H9 (cell line): ENCODE data around the gene NKAPL. TPM values are rescaled to one million over a fixed set of nuclear protein-coding genes. Genes with fewer than 3 reads are reported as not detected.

Source experiments
- DNase-seq: peaks from one replicate; pipeline ENCODE4 v3.0.0-alpha.2; 2017
- H2AFZ ChIP-seq: one replicate; pipeline ENCODE4 v1.6.1; 2013; ENCODE audit warnings: mild to moderate bottlenecking, low read length, control low read depth, moderate library complexity
- H2AK5ac ChIP-seq: 2 replicates; pipeline ENCODE4 v1.6.1; 2013; ENCODE audit warnings: low read length, control low read depth, mixed read lengths; ENCODE audit not compliant: insufficient read length
- H2BK120ac ChIP-seq: one replicate; pipeline ENCODE4 v1.6.1; 2013; ENCODE audit warnings: low read depth, mild to moderate bottlenecking, low read length, control low read depth, inconsistent platforms; ENCODE audit not compliant: poor library complexity, severe bottlenecking
- H2BK12ac ChIP-seq: 2 replicates; pipeline ENCODE4 v1.6.1; 2013; ENCODE audit warnings: low read length, control low read depth, mixed read lengths, low read depth; ENCODE audit not compliant: insufficient read length
- H2BK15ac ChIP-seq: 2 replicates; pipeline ENCODE4 v1.6.1; 2013; ENCODE audit warnings: low read depth, low read length, control low read depth
- H2BK20ac ChIP-seq: one replicate; pipeline ENCODE4 v1.6.1; 2013; ENCODE audit warnings: low read depth, mild to moderate bottlenecking, low read length, control low read depth, inconsistent platforms; ENCODE audit not compliant: poor library complexity, severe bottlenecking
- H2BK5ac ChIP-seq: 2 replicates; pipeline ENCODE4 v1.6.1; 2013; ENCODE audit warnings: low read length, control low read depth, mixed read lengths; ENCODE audit not compliant: insufficient read length
- H3K14ac ChIP-seq: 2 replicates; pipeline ENCODE4 v1.6.1; 2013; ENCODE audit warnings: low read length, control low read depth; ENCODE audit not compliant: insufficient read depth
- H3K18ac ChIP-seq: 2 replicates; pipeline ENCODE4 v1.6.1; 2013; ENCODE audit warnings: low read depth, mild to moderate bottlenecking, mixed read lengths, low read length, control low read depth; ENCODE audit not compliant: insufficient read length
- H3K23ac ChIP-seq: 2 replicates; pipeline ENCODE4 v1.6.1; 2013; ENCODE audit warnings: low read length, control low read depth, mixed read lengths, low read depth; ENCODE audit not compliant: insufficient read length
- H3K23me2 ChIP-seq: 2 replicates; pipeline ENCODE4 v1.6.1; 2013; ENCODE audit warnings: low read depth, mild to moderate bottlenecking, mixed read lengths, low read length, control low read depth; ENCODE audit not compliant: insufficient read length, poor library complexity, severe bottlenecking
- H3K27ac ChIP-seq: 2 replicates; pipeline ENCODE4 v1.5.1; 2013; ENCODE audit warnings: low read length, control low read depth, mixed read lengths, low read depth; ENCODE audit not compliant: insufficient read length
- H3K27me3 ChIP-seq: 2 replicates; pipeline ENCODE4 v1.6.1; 2013; ENCODE audit warnings: low read length, control low read depth, inconsistent platforms; ENCODE audit not compliant: insufficient read depth
- H3K4ac ChIP-seq: 2 replicates; pipeline ENCODE4 v1.6.1; 2013; ENCODE audit warnings: low read depth, mild to moderate bottlenecking, control low read depth, inconsistent platforms, low read length, moderate library complexity
- H3K4me1 ChIP-seq: 2 replicates; pipeline ENCODE4 v1.6.1; 2013; ENCODE audit warnings: low read length, control low read depth, inconsistent platforms; ENCODE audit not compliant: insufficient read depth
- H3K4me2 ChIP-seq: 2 replicates; pipeline ENCODE4 v1.6.1; 2013; ENCODE audit warnings: low read length, control low read depth, mixed read lengths; ENCODE audit not compliant: insufficient read length, insufficient read depth
- H3K56ac ChIP-seq: 2 replicates; pipeline ENCODE4 v1.6.1; 2013; ENCODE audit warnings: low read depth, mild to moderate bottlenecking, mixed read lengths, low read length, control low read depth; ENCODE audit not compliant: insufficient read length
- H3K79me1 ChIP-seq: 2 replicates; pipeline ENCODE4 v1.6.1; 2013; ENCODE audit warnings: low read depth, mild to moderate bottlenecking, moderate library complexity, low read length, control low read depth, inconsistent platforms; ENCODE audit not compliant: insufficient read depth, poor library complexity, severe bottlenecking
- H3K79me2 ChIP-seq: 2 replicates; pipeline ENCODE4 v1.6.1; 2013; ENCODE audit warnings: low read length, control low read depth, inconsistent platforms; ENCODE audit not compliant: insufficient read depth
- H3K9ac ChIP-seq: 2 replicates; pipeline ENCODE4 v1.6.1; 2013; ENCODE audit warnings: low read length, control low read depth, mixed read lengths; ENCODE audit not compliant: insufficient read length; ENCODE audit errors: extremely low read depth
- H3K9me3 ChIP-seq: one replicate; pipeline ENCODE4 v1.6.1; 2013; ENCODE audit warnings: low read depth, low read length, inconsistent platforms; ENCODE audit not compliant: control insufficient read depth
- H3T11ph ChIP-seq: one replicate; pipeline ENCODE4 v1.6.1; 2013; ENCODE audit warnings: mild to moderate bottlenecking, low read length, control low read depth, inconsistent platforms
- H4K20me1 ChIP-seq: one replicate; pipeline ENCODE4 v1.6.1; 2013; ENCODE audit not compliant: control insufficient read depth, insufficient read length, insufficient read depth
- H4K5ac ChIP-seq: 2 replicates; pipeline ENCODE4 v1.6.1; 2013; ENCODE audit warnings: low read depth, mild to moderate bottlenecking, mixed read lengths, low read length, control low read depth; ENCODE audit not compliant: insufficient read length
- H4K8ac ChIP-seq: replicated peaks from 2 replicates; pipeline ENCODE4 v1.6.1; 2013; ENCODE audit warnings: low read length, control low read depth, mixed read lengths, low read depth; ENCODE audit not compliant: insufficient read length
- H4K91ac ChIP-seq: 2 replicates; pipeline ENCODE4 v1.6.1; 2013; ENCODE audit warnings: low read depth, mild to moderate bottlenecking, moderate library complexity, mixed read lengths, low read length, control low read depth; ENCODE audit not compliant: insufficient read length
- H3K27ac Mint-ChIP-seq, 3 experiments: 2 replicates in 2 of 3; 3 replicates in 1 of 3; pipeline ENCODE4 v1.8.0; 2020 to 2021; ENCODE audit warnings: mixed read lengths in 3 of 3, mild to moderate bottlenecking in 1 of 3, moderate library complexity in 1 of 3
- H3K27me3 Mint-ChIP-seq: 2 replicates; pipeline ENCODE4 v1.8.0; 2021; ENCODE audit warnings: low read depth, mild to moderate bottlenecking, moderate library complexity, mixed read lengths
- H3K36me3 Mint-ChIP-seq, 3 experiments: 2 replicates in 2 of 3; 3 replicates in 1 of 3; pipeline ENCODE4 v1.8.0; 2020 to 2021; ENCODE audit warnings: low read depth in 3 of 3, mixed read lengths in 3 of 3; ENCODE audit not compliant: insufficient read depth in 1 of 3
- H3K4me1 Mint-ChIP-seq, 2 experiments: 2 replicates each; pipeline ENCODE4 v1.8.0; 2020; ENCODE audit warnings: mixed read lengths in 2 of 2
- H3K4me3 Mint-ChIP-seq, 2 experiments: 2 replicates in 1 of 2; 3 replicates in 1 of 2; pipeline ENCODE4 v1.8.0; 2020 to 2021; ENCODE audit warnings: mild to moderate bottlenecking in 2 of 2, mixed read lengths in 2 of 2, moderate library complexity in 1 of 2
- H3K9me3 Mint-ChIP-seq, 2 experiments: 2 replicates in 1 of 2; 3 replicates in 1 of 2; pipeline ENCODE4 v1.8.0; 2020; ENCODE audit warnings: mild to moderate bottlenecking in 2 of 2, mixed read lengths in 2 of 2, moderate library complexity in 1 of 2
- WGBS: extraction: QIAGEN DNeasy Blood & Tissue Kit; methylation state at CpG from one replicate; pipeline ENCODE4 v1.1.7; 2013; ENCODE audit warnings: missing lambda C conversion rate, low lambda C conversion rate, mixed read lengths; ENCODE audit not compliant: insufficient read length; ENCODE audit errors: extremely low coverage; 5-methylcytosine and 5-hydroxymethylcytosine counted together
- total RNA-seq: library from RNA; stranded (reverse); gene quantifications from 2 replicates; pipeline ENCODE4 v1.2.1, GENCODE V29; 2021
- TF ChIP-seq, protein P1 (sequence below): fragments of 200-600 bp; sonication (generic); conservative IDR thresholded peaks from 3 replicates; pipeline ENCODE4 v1.8.0; 2021; ENCODE audit warnings: antibody characterized with exemption, mild to moderate bottlenecking

The NKAPL gene
- total RNA-seq, 1 experiment from 2014 or later, result not detected

GRCh38 chr6:28252009-28252975 lies 6.8 kb upstream of the NKAPL start, which contains the start of gene ZKSCAN4:
TSS of gene ZKSCAN4 (minus strand) at chr6:28252269. CDS start at chr6:28251980, 289 bp downstream.
- H4K91ac ChIP-seq, result no peak within 1 kb of the TSS
- no peak within 1 kb of the TSS for H3K18ac ChIP-seq
- no peak within 1 kb of the TSS for H3T11ph ChIP-seq
- no peak within 1 kb of the TSS for H3K14ac ChIP-seq
- H3K56ac ChIP-seq, result no peak within 1 kb of the TSS
- peak within 1 kb of the TSS; percentile 69 for H3K4me2 ChIP-seq
- peak within 1 kb of the TSS; percentile 82 for H3K9ac ChIP-seq
- H2BK15ac ChIP-seq, result no peak within 1 kb of the TSS
- H2BK12ac ChIP-seq, result no peak within 1 kb of the TSS
- DNase-seq, result peak; percentile 79
- no peak within 1 kb of the TSS for H2AFZ ChIP-seq
- no peaks in the 10 kb centered on the region for H3K27me3 ChIP-seq
- H3K23me2 ChIP-seq, result peaks cover 4% of the 10 kb centered on the region
- H4K5ac ChIP-seq, result no peak within 1 kb of the TSS
- H3K4ac ChIP-seq, result no peak within 1 kb of the TSS
- H3K27ac ChIP-seq, result no peak within 1 kb of the TSS
- H3K4me1 Mint-ChIP-seq, result peaks cover 13 to 14% of the 10 kb centered on the region in 2 experiments
- peak within 1 kb of the TSS; percentile 96 to 98 for H3K4me3 Mint-ChIP-seq
- H2AK5ac ChIP-seq, result no peak within 1 kb of the TSS
- no peaks in the 10 kb centered on the region for H3K9me3 ChIP-seq
- no peak within 1 kb of the TSS for H2BK120ac ChIP-seq
- no peaks in the 10 kb centered on the region for H3K9me3 Mint-ChIP-seq
- H3K27me3 Mint-ChIP-seq, result peaks cover 1% of the 10 kb centered on the region; the same call in 1 of the 2 replicates
- H3K79me1 ChIP-seq, result no peaks in the 10 kb centered on the region
- TF ChIP-seq, protein P1, sequence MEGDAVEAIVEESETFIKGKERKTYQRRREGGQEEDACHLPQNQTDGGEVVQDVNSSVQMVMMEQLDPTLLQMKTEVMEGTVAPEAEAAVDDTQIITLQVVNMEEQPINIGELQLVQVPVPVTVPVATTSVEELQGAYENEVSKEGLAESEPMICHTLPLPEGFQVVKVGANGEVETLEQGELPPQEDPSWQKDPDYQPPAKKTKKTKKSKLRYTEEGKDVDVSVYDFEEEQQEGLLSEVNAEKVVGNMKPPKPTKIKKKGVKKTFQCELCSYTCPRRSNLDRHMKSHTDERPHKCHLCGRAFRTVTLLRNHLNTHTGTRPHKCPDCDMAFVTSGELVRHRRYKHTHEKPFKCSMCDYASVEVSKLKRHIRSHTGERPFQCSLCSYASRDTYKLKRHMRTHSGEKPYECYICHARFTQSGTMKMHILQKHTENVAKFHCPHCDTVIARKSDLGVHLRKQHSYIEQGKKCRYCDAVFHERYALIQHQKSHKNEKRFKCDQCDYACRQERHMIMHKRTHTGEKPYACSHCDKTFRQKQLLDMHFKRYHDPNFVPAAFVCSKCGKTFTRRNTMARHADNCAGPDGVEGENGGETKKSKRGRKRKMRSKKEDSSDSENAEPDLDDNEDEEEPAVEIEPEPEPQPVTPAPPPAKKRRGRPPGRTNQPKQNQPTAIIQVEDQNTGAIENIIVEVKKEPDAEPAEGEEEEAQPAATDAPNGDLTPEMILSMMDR, result no peak
- peaks cover 3% of the 10 kb centered on the region; the same call in 1 of the 2 replicates for H3K79me2 ChIP-seq
- H4K8ac ChIP-seq, result no peak within 1 kb of the TSS
- no peaks in the 10 kb centered on the region for H3K4me1 ChIP-seq
- no peak within 1 kb of the TSS for H2BK5ac ChIP-seq
- H2BK20ac ChIP-seq, result no peak within 1 kb of the TSS
- H3K36me3 Mint-ChIP-seq, result peaks cover 0 to 16% (median 10%) of the 10 kb centered on the region in 3 experiments; a peak in 5 of 7 replicates
- H3K23ac ChIP-seq, result no peak within 1 kb of the TSS
- no peaks in the 10 kb centered on the region for H4K20me1 ChIP-seq
- H3K27ac Mint-ChIP-seq, result peak within 1 kb of the TSS; percentile 85 to 93 (median 93); a peak in 6 of 7 replicates
- no CpG with 5 or more reads among the region's 14 CpGs for WGBS
